ENCODE measurements around the gene EPGN. TPM values are rescaled to one million over a fixed set of nuclear protein-coding genes. Genes with fewer than 3 reads are reported as not detected.

The EPGN gene
- total and polyA plus RNA-seq, 2 of the 13 experiments (the other 11 are each of a cell fraction or from before 2014, with no cell fraction given): not detected

- no peak overlapping the region for H3K9ac ChIP-seq (ENCODE audit: insufficient read depth, low read depth, low read length)
- no peak for ATAC-seq
- H3K36me3 ChIP-seq (replicated peaks in 1 of 2; ENCODE audit: control insufficient read depth in 1 of 2, insufficient read depth in 2 of 2, low read length in 2 of 2): no peaks in the 10 kb centered on the region
- ChIA-PET POLR2A (no interaction called here), CTCF (ENCODE audit: low intra/inter-chr PET ratio, low total read pairs) (no interaction called here)
- no peak overlapping the region for H3K4me2 ChIP-seq (ENCODE audit: low read depth, low read length)
- no peak overlapping the region for H3K27ac ChIP-seq (ENCODE audit: extremely low read length, insufficient read depth, low read length)
- H3K79me2 ChIP-seq (ENCODE audit: insufficient read depth, low read length): no peaks in the 10 kb centered on the region
- no peaks in the 10 kb centered on the region for H3K9me3 ChIP-seq (ENCODE audit: low read length)
- H3K27me3 ChIP-seq (ENCODE audit: control insufficient read depth in 1 of 2, insufficient read depth in 2 of 2, low read length in 2 of 2): no peaks in the 10 kb centered on the region
- H3K4me3 ChIP-seq (replicated peaks in 1 of 3; ENCODE audit: insufficient read depth in 1 of 3, low read depth in 2 of 3, low read length in 3 of 3): no peak overlapping the region
- BruUV-seq (replicated peaks): no TSS peak
- DNase-seq (ENCODE audit: low spot score): no peak
- no peak overlapping the region for H2AFZ ChIP-seq (ENCODE audit: low read length)
- FAIRE-seq: no peak
- WGBS (ENCODE audit: low lambda C conversion rate): 47% methylated on average over 2 of the region's 2 CpGs
- in situ Hi-C loops (cut with HindIII; ENCODE audit: extremely low pct_ligation_motif_present, low pct_unique_long_range_greater_than_20kb): no loop called here
- no peak for TF ChIP-seq EED (CRISPR knock-in tag; IDR thresholded peaks at IDR 0.05)
- TF ChIP-seq CHCHD3 (CRISPR knock-in tag; IDR thresholded peaks at IDR 0.05): no peak
- TF ChIP-seq POLR2A (IDR thresholded peaks at IDR 0.05; ENCODE audit: insufficient read depth in 1 of 2, low read depth in 2 of 2, low read length in 2 of 2): no peak
- TF ChIP-seq THAP11 (CRISPR knock-in tag; IDR thresholded peaks at IDR 0.05): no peak
- TF ChIP-seq ZNF431 (CRISPR knock-in tag; IDR thresholded peaks at IDR 0.05; ENCODE audit: borderline replicate concordance, low read depth): no peak
- no peak for TF ChIP-seq ZNF318 (CRISPR knock-in tag; IDR thresholded peaks at IDR 0.05)
- TF ChIP-seq ZNF737 (CRISPR knock-in tag; IDR thresholded peaks at IDR 0.05; ENCODE audit: borderline replicate concordance): no peak
- no peak for TF ChIP-seq ZNF280B (CRISPR knock-in tag; IDR thresholded peaks at IDR 0.05; ENCODE audit: borderline replicate concordance)
- TF ChIP-seq ZNF235 (CRISPR knock-in tag; IDR thresholded peaks at IDR 0.05; ENCODE audit: borderline replicate concordance): no peak
- no peak for TF ChIP-seq BCLAF1 (IDR thresholded peaks at IDR 0.05)
- TF ChIP-seq TBL1XR1 (IDR thresholded peaks at IDR 0.05; ENCODE audit: borderline replicate concordance, low read length, partially characterized antibody): no peak
- no peak for TF ChIP-seq ZFP62 (CRISPR knock-in tag; IDR thresholded peaks at IDR 0.05)
- no peaks in the 10 kb centered on the region for H4K20me1 ChIP-seq (ENCODE audit: insufficient read depth, low read length)
- intact Hi-C loops (cut with micrococcal nuclease; ENCODE audit: unreplicated experiment): no loop called here
- no peaks in the 10 kb centered on the region for H3K4me1 ChIP-seq (ENCODE audit: insufficient read depth, low read length)
Measured at GRCh38 chr4:74293558-74293957, 14.7 kb upstream of the EPGN start.
